Calu3 (cell line): ENCODE results near the gene GDF7. TPM values are rescaled to one million over a fixed set of nuclear protein-coding genes. Genes with fewer than 3 reads are reported as not detected.

Experiments used
- BruUV-seq: library from RNA; stranded (reverse); fragments of 400-500 nt; replicated peaks from 2 replicates; lab custom pipeline; 2021; lab: Mats Ljungman, UMichigan
- CTCF ChIA-PET: fragments of 300-600 bp; sonication (Branson Sonifier 250); formaldehyde crosslinking; loops from one replicate; lab custom pipeline; 2022; ENCODE audit warnings: antibody characterized with exemption; lab: Charles Lee
- DNase-seq: peaks from one replicate; pipeline ENCODE4 v3.0.0; 2022
- H3K27ac Mint-ChIP-seq: one replicate; pipeline ENCODE4 v1.8.0; 2022; ENCODE audit warnings: mixed read lengths; ENCODE audit not compliant: unreplicated experiment
- H3K27me3 Mint-ChIP-seq: one replicate; pipeline ENCODE4 v1.8.0; 2022; ENCODE audit warnings: mixed read lengths; ENCODE audit not compliant: unreplicated experiment
- H3K36me3 Mint-ChIP-seq: one replicate; pipeline ENCODE4 v1.8.0; 2022; ENCODE audit warnings: mild to moderate bottlenecking, moderate library complexity, mixed read lengths; ENCODE audit not compliant: insufficient read depth, unreplicated experiment
- H3K4me1 Mint-ChIP-seq: one replicate; pipeline ENCODE4 v1.8.0; 2022; ENCODE audit warnings: mild to moderate bottlenecking, low read depth, mixed read lengths; ENCODE audit not compliant: unreplicated experiment
- H3K4me3 Mint-ChIP-seq: one replicate; pipeline ENCODE4 v1.8.0; 2022; ENCODE audit warnings: mild to moderate bottlenecking, low read depth, moderate library complexity, mixed read lengths; ENCODE audit not compliant: unreplicated experiment
- H3K9me3 Mint-ChIP-seq: one replicate; pipeline ENCODE4 v1.8.0; 2022; ENCODE audit warnings: low read depth, mixed read lengths; ENCODE audit not compliant: unreplicated experiment
- intact Hi-C: fragments of 100-400 bp; cut with micrococcal nuclease; formaldehyde crosslinking; loops from one replicate; pipeline ENCODE4 v1.10.0; 2022; ENCODE audit not compliant: unreplicated experiment
- total RNA-seq: library from RNA; stranded (reverse); gene quantifications from 2 replicates; pipeline ENCODE4 v1.2.3, GENCODE V29; 2022
- TF ChIP-seq, protein P1 (sequence below): fragments of 200-600 bp; IDR thresholded peaks from one replicate; pipeline ENCODE4 v1.8.0; 2022; ENCODE audit warnings: antibody characterized with exemption; ENCODE audit not compliant: unreplicated experiment

GDF7 gene
- total RNA-seq, 1 experiment from 2014 or later = not detected

DNA sequence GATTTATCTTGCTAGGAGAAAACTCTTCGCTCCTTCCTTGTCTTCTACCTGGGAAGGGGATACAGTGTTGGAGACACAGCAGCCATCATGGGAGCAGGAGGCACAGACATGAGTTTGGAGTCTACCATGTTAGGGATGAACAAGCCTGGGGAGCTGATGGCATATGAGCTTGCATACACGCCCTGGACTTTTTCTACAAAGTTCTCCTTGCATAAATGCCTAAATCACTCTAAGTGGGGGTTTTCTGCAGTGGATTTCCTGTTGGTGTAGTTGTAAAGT lies 12.5 kb upstream of the GDF7 start:
- BruUV-seq = no TSS peak
- CTCF ChIA-PET = interaction anchor here (0.7 kb wide), 1 partner anchor 309 kb away, joined by 7 read pairs; no protein-coding TSS in a partner anchor

GRCh38 chr2:20656561-20656960 lies 10.4 kb upstream of the GDF7 start:
- no peaks in the 10 kb centered on the region for H3K4me1 Mint-ChIP-seq
- no peak for DNase-seq
- BruUV-seq = no TSS peak
- H3K27me3 Mint-ChIP-seq = peaks cover 74% of the 10 kb centered on the region
- H3K9me3 Mint-ChIP-seq = no peaks in the 10 kb centered on the region
- H3K4me3 Mint-ChIP-seq = no peak overlapping the region
- intact Hi-C loops = no loop called here
- no peak overlapping the region for H3K27ac Mint-ChIP-seq
- CTCF ChIA-PET = no interaction called here
- H3K36me3 Mint-ChIP-seq = peaks cover under 1% of the 10 kb centered on the region
- TF ChIP-seq, protein P1, sequence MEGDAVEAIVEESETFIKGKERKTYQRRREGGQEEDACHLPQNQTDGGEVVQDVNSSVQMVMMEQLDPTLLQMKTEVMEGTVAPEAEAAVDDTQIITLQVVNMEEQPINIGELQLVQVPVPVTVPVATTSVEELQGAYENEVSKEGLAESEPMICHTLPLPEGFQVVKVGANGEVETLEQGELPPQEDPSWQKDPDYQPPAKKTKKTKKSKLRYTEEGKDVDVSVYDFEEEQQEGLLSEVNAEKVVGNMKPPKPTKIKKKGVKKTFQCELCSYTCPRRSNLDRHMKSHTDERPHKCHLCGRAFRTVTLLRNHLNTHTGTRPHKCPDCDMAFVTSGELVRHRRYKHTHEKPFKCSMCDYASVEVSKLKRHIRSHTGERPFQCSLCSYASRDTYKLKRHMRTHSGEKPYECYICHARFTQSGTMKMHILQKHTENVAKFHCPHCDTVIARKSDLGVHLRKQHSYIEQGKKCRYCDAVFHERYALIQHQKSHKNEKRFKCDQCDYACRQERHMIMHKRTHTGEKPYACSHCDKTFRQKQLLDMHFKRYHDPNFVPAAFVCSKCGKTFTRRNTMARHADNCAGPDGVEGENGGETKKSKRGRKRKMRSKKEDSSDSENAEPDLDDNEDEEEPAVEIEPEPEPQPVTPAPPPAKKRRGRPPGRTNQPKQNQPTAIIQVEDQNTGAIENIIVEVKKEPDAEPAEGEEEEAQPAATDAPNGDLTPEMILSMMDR = no peak

More for the DNA sequence above, 12.5 kb upstream of the GDF7 start:
- Mint-ChIP-seq H3K36me3 (peaks cover 20% of the 10 kb centered on the region), H3K27ac (no peak overlapping the region), H3K27me3 (peaks cover 55% of the 10 kb centered on the region), H3K9me3 (no peaks in the 10 kb centered on the region), H3K4me3 (no peak overlapping the region), H3K4me1 (peaks cover 10% of the 10 kb centered on the region)
- DNase-seq = no peak
- intact Hi-C loops = no loop called here
- TF ChIP-seq, protein P1 = no peak

DNA sequence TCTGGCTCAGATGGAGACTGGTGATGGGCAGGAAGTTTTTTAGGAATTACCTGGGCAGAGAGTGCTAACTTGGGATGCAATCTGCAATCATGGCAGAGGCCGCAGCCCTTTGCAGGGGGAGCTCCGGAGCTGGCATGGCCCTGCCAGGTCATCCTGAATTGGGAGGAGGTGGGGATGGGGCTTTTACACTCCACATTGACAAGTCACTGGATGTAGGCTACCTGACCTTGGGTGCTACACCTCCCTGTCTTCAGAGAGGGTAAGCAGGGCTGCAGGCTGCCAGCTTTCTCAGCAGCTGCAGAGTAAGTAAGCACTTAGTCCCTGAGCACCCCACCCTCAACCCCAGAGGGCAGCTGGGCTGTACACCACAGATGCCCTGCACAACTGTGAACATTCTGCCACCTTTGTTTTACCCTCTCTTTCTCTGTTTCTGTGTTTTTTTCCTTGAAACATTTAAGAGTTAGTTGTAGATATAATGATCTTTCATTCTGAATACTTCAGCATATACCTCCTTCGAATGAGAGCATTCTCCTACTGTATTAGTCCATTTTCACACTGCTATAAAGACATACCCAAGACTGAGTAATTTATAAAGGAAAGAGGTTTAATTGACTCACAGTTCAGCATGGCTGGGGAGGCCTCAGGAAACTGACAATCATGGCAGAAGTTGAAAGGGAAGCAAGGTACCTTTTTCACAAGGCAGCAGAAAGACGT lies 9.3 kb upstream of the GDF7 start:
- Mint-ChIP-seq H3K27me3 (peaks cover 85% of the 10 kb centered on the region), H3K36me3 (no peaks in the 10 kb centered on the region), H3K4me3 (no peak overlapping the region), H3K9me3 (no peaks in the 10 kb centered on the region), H3K27ac (no peak overlapping the region), H3K4me1 (no peaks in the 10 kb centered on the region)
- TF ChIP-seq, protein P1 = no peak
- no peak for DNase-seq
- CTCF ChIA-PET = no interaction called here
- BruUV-seq = no TSS peak
- intact Hi-C loops = no loop called here

DNA sequence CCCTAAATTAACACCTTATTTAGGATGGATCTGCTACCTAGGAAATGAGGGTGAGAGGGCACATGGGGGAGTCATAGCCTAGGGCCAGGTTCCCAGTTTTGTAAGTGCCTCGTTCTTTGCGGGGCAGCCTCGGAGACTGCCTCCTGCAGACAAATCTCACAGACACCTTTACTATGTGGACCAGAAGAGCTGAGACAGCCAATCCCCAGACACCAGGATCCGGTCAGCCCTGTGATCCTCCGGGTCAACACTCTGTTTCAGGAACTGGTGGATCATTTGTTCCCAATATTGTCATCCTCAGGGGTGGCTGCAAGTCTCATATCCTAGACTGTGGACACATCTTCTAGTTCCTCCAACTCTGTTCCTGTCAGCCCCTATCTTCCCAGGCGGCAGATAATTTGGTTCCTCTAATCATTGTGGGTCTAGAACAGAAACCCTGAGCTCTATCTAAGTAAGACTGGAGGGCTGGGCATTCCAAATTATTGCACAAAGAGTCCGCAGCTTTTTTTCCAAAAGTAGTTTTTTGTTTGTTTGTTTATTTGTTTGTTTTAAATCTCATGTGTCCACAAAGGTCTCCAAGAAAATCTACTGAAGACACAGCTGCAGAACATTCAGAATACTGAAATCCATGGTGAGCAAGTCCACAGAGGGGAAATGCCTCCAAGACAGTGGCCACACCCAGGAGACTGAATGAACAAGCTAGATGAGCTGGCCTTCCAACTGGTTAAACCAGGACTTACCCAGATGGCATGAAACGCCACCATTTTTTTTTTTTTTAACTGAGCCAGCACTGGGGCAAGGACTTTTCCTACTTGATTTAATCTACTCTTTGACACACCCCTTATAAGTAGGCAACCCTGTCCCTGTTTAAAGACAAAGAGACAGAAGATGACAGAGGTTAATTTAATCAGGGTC lies 6.2 kb upstream of the GDF7 start:
- no peak overlapping the region for H3K27ac Mint-ChIP-seq
- intact Hi-C loops = loop anchor here (1.0 to 5.0 kb wide), 5 partner anchors 97 to 458 kb away; no protein-coding TSS in a partner anchor
- H3K27me3 Mint-ChIP-seq = peaks cover 95% of the 10 kb centered on the region
- CTCF ChIA-PET = interaction anchor here (0.6 to 2.0 kb wide), 9 partner anchors 9 to 580 kb away, joined by 3 to 38 read pairs (median 5); partner anchors contain the start of gene HS1BP3
- no peak overlapping the region for H3K4me3 Mint-ChIP-seq
- no peak for DNase-seq
- BruUV-seq = no TSS peak
- TF ChIP-seq, protein P1 = no peak
- no peaks in the 10 kb centered on the region for H3K36me3 Mint-ChIP-seq
- peaks cover 20% of the 10 kb centered on the region for H3K4me1 Mint-ChIP-seq
- no peaks in the 10 kb centered on the region for H3K9me3 Mint-ChIP-seq
